Ectodermal cell (in vitro differentiated cells): ENCODE data around the gene PCNP.
"Not testable (repeated sequence)": the region's sequence is repeated elsewhere in the genome, so short reads cannot be mapped to it uniquely, and the experiment has no call there.

Experiments used
- H3K27ac ChIP-seq: 2 replicates; pipeline ENCODE4 v1.7.0; 2013; ENCODE audit warnings: mild to moderate bottlenecking, low read depth, low read length; ENCODE audit not compliant: insufficient read depth, poor library complexity, severe bottlenecking
- H3K27me3 ChIP-seq: 2 replicates; pipeline ENCODE4 v1.7.0; 2013; ENCODE audit warnings: mild to moderate bottlenecking, low read length; ENCODE audit not compliant: insufficient read depth, control insufficient read depth, poor library complexity, severe bottlenecking
- H3K36me3 ChIP-seq: one replicate; pipeline ENCODE4 v1.7.0; 2013; ENCODE audit warnings: low read length; ENCODE audit not compliant: control insufficient read depth, insufficient read depth
- H3K4me1 ChIP-seq: one replicate; pipeline ENCODE4 v1.7.0; 2013; ENCODE audit warnings: low read length; ENCODE audit not compliant: control insufficient read depth, insufficient read depth
- H3K4me3 ChIP-seq: 2 replicates; pipeline ENCODE4 v1.7.0; 2013; ENCODE audit warnings: low read depth, low read length, control low read depth; ENCODE audit not compliant: insufficient read depth
- H3K9me3 ChIP-seq: 2 replicates; pipeline ENCODE4 v1.7.0; 2013; ENCODE audit warnings: mild to moderate bottlenecking, low read length, moderate library complexity; ENCODE audit not compliant: control insufficient read depth
- WGBS, 2 experiments: methylation state at CpG; one replicate each; pipeline ENCODE4 v1.1.7; 2013; ENCODE audit warnings: missing lambda C conversion rate in 2 of 2; 5-methylcytosine and 5-hydroxymethylcytosine counted together

PCNP gene

GRCh38 chr3:101567528-101568317 lies 6.3 kb upstream of the PCNP start:
- Histone ChIP-seq H3K27ac (no peak overlapping the region), H3K4me3 (no peak overlapping the region), H3K27me3 (no peaks in the 10 kb centered on the region), H3K4me1 (no peaks in the 10 kb centered on the region), H3K36me3 (peaks cover 12% of the 10 kb centered on the region), H3K9me3 (no peaks in the 10 kb centered on the region)
- WGBS, 2 experiments = 95% methylated on average over 6 of the region's 6 CpGs

GRCh38 chr3:101571028-101571895 lies 2.7 kb upstream of the PCNP start:
- Histone ChIP-seq H3K4me3 (no peak overlapping the region), H3K36me3 (no peaks in the 10 kb centered on the region), H3K9me3 (no peaks in the 10 kb centered on the region), H3K27me3 (no peaks in the 10 kb centered on the region), H3K4me1 (peaks cover 8% of the 10 kb centered on the region), H3K27ac (no peak overlapping the region)
- WGBS, 2 experiments = 79 to 80% methylated on average over 7 to 9 of the region's 9 CpGs

GRCh38 chr3:101574388-101575112 lies 570 bp downstream of the PCNP start:
- H3K27me3 ChIP-seq = no peaks in the 10 kb centered on the region
- H3K36me3 ChIP-seq = peaks cover 4% of the 10 kb centered on the region
- H3K4me3 ChIP-seq = peak overlapping the region; percentile 99
- peak overlapping the region; percentile 96 for H3K27ac ChIP-seq
- H3K4me1 ChIP-seq = peaks cover 8% of the 10 kb centered on the region
- no peaks in the 10 kb centered on the region for H3K9me3 ChIP-seq
- 0% methylated on average over 41 of the region's 41 CpGs for WGBS, 2 experiments

- 93 to 95% methylated on average over 6 of the region's 6 CpGs for WGBS, 2 experiments
- Histone ChIP-seq H3K4me3 (no peak overlapping the region), H3K27me3 (no peaks in the 10 kb centered on the region), H3K4me1 (peaks cover 8% of the 10 kb centered on the region), H3K36me3 (peaks cover 4% of the 10 kb centered on the region), H3K27ac (no peak overlapping the region), H3K9me3 (no peaks in the 10 kb centered on the region)
Observed at GRCh38 chr3:101577286-101577685, 3.3 kb downstream of the PCNP start.

GRCh38 chr3:101588616-101589015 lies 14.6 kb downstream of the PCNP start:
- H3K9me3 ChIP-seq = no peaks in the 10 kb centered on the region
- no peaks in the 10 kb centered on the region for H3K27me3 ChIP-seq
- no peak overlapping the region for H3K4me3 ChIP-seq
- H3K4me1 ChIP-seq = no peaks in the 10 kb centered on the region
- 89 to 95% methylated on average over 1 of the region's 1 CpG for WGBS, 2 experiments
- peaks cover 36% of the 10 kb centered on the region for H3K36me3 ChIP-seq
- no peak overlapping the region for H3K27ac ChIP-seq

GRCh38 chr3:101591071-101591470 lies 17.1 kb downstream of the PCNP start:
- H3K27me3 ChIP-seq = no peaks in the 10 kb centered on the region
- 98 to 100% methylated on average over 1 to 2 of the region's 3 CpGs for WGBS, 2 experiments
- no peaks in the 10 kb centered on the region for H3K9me3 ChIP-seq
- no peak overlapping the region for H3K27ac ChIP-seq
- H3K4me1 ChIP-seq = no peaks in the 10 kb centered on the region
- H3K36me3 ChIP-seq = peaks cover 29% of the 10 kb centered on the region
- H3K4me3 ChIP-seq = no peak overlapping the region

- Histone ChIP-seq H3K27ac (no peak overlapping the region), H3K4me3 (no peak overlapping the region), H3K36me3 (no peaks in the 10 kb centered on the region), H3K9me3 (no peaks in the 10 kb centered on the region), H3K27me3 (no peaks in the 10 kb centered on the region), H3K4me1 (no peaks in the 10 kb centered on the region)
- 97% methylated on average over 3 of the region's 3 CpGs for WGBS, 2 experiments
Observed at GRCh38 chr3:101602731-101603130, 28.8 kb downstream of the PCNP start.

GRCh38 chr3:101603184-101603583 lies 29.2 kb downstream of the PCNP start:
- H3K27ac ChIP-seq = no peak overlapping the region
- no peaks in the 10 kb centered on the region for H3K27me3 ChIP-seq
- no peak overlapping the region for H3K4me3 ChIP-seq
- 90 to 97% methylated on average over 1 of the region's 1 CpG for WGBS, 2 experiments
- H3K36me3 ChIP-seq = no peaks in the 10 kb centered on the region
- no peaks in the 10 kb centered on the region for H3K4me1 ChIP-seq
- no peaks in the 10 kb centered on the region for H3K9me3 ChIP-seq

GRCh38 chr3:101605398-101605797 lies 31.4 kb downstream of the PCNP start:
- WGBS, 2 experiments = 67 to 69% methylated on average over 10 of the region's 10 CpGs
- H3K27me3 ChIP-seq, H3K9me3 ChIP-seq, H3K4me1 ChIP-seq, H3K27ac ChIP-seq, H3K4me3 ChIP-seq, H3K36me3 ChIP-seq: not testable (repeated sequence)

GRCh38 chr3:101611023-101611422 lies 37.0 kb downstream of the PCNP start:
- Histone ChIP-seq H3K4me3 (no peak overlapping the region), H3K27ac (no peak overlapping the region), H3K36me3 (no peaks in the 10 kb centered on the region), H3K9me3 (no peaks in the 10 kb centered on the region), H3K27me3 (no peaks in the 10 kb centered on the region), H3K4me1 (no peaks in the 10 kb centered on the region)
- WGBS, 2 experiments = 100% methylated on average over 1 to 2 of the region's 2 CpGs
